WTC11 (cell line): ENCODE data around the gene MACROD2. TPM values are rescaled to one million over a fixed set of nuclear protein-coding genes. Genes with fewer than 3 reads are reported as not detected.

Experiments used
- ATAC-seq: fragments of 200-7000 bp; cut with Tn5 transposase; 2 replicates; pipeline ENCODE4 v1.10.0; 2021; ENCODE audit warnings: mild to moderate bottlenecking, moderate library complexity
- CTCF ChIA-PET: fragments of 300-600 bp; sonication (Branson Sonifier 250); formaldehyde crosslinking; loops from one replicate; lab custom pipeline; 2021; ENCODE audit warnings: antibody characterized with exemption; lab: Charles Lee
- POLR2A ChIA-PET: fragments of 350-600 bp; sonication (Branson Sonifier 250); formaldehyde crosslinking; loops from one replicate; lab custom pipeline; 2021; ENCODE audit warnings: antibody characterized with exemption; lab: Charles Lee
- DNase-seq: peaks from one replicate; pipeline ENCODE4 v3.0.0; 2021; ENCODE audit warnings: low spot score
- H3K27ac Mint-ChIP-seq: 2 replicates; pipeline ENCODE4 v1.8.0; 2021; ENCODE audit warnings: mixed read lengths
- H3K27me3 Mint-ChIP-seq: 2 replicates; pipeline ENCODE4 v1.8.0; 2021; ENCODE audit warnings: low read depth, mild to moderate bottlenecking, moderate library complexity, mixed read lengths
- H3K36me3 Mint-ChIP-seq: 2 replicates; pipeline ENCODE4 v1.8.0; 2021; ENCODE audit warnings: mixed read lengths
- H3K4me1 Mint-ChIP-seq: 2 replicates; pipeline ENCODE4 v1.8.0; 2022; ENCODE audit warnings: mixed read lengths
- H3K4me3 Mint-ChIP-seq: 2 replicates; pipeline ENCODE4 v1.8.0; 2021; ENCODE audit warnings: mild to moderate bottlenecking, moderate library complexity, mixed read lengths
- H3K9me3 Mint-ChIP-seq: 2 replicates; pipeline ENCODE4 v1.8.0; 2021; ENCODE audit warnings: mixed read lengths
- AFF4 ChIP-seq: sonication (generic); formaldehyde crosslinking; IDR thresholded peaks from 2 replicates; pipeline ENCODE4 v1.8.1; 2023; ENCODE audit warnings: mild to moderate bottlenecking, missing genetic modification reagents, borderline replicate concordance
- ARID4B ChIP-seq: sonication (generic); formaldehyde crosslinking; IDR thresholded peaks from 2 replicates; pipeline ENCODE4 v1.8.0; 2023; ENCODE audit warnings: missing genetic modification reagents, mild to moderate bottlenecking, borderline replicate concordance
- ATF3 ChIP-seq: sonication (generic); formaldehyde crosslinking; conservative IDR thresholded peaks from 2 replicates; pipeline ENCODE4 v1.8.1; 2022; ENCODE audit warnings: mild to moderate bottlenecking, missing genetic modification reagents
- CREB1 ChIP-seq: sonication (generic); formaldehyde crosslinking; IDR thresholded peaks from 2 replicates; pipeline ENCODE4 v1.8.0; 2023; ENCODE audit warnings: mild to moderate bottlenecking, missing genetic modification reagents
- CTCF ChIP-seq: fragments of 200-600 bp; IDR thresholded peaks from 2 replicates; pipeline ENCODE4 v1.8.0; 2022; ENCODE audit warnings: antibody characterized with exemption
- ELF4 ChIP-seq: sonication (generic); formaldehyde crosslinking; IDR thresholded peaks from 2 replicates; pipeline ENCODE4 v1.8.1; 2022; ENCODE audit warnings: low read depth, mild to moderate bottlenecking, moderate library complexity, missing genetic modification reagents
- ERG ChIP-seq: fragments of 250-450 bp; sonication (Bioruptor Pico); IDR thresholded peaks from 2 replicates; pipeline ENCODE4 v1.8.0; 2021; ENCODE audit warnings: mild to moderate bottlenecking
- ESRRA ChIP-seq: sonication (generic); formaldehyde crosslinking; IDR thresholded peaks from 2 replicates; pipeline ENCODE4 v1.8.1; 2022; ENCODE audit warnings: mild to moderate bottlenecking, missing genetic modification reagents, borderline replicate concordance
- FOXP4 ChIP-seq: sonication (generic); formaldehyde crosslinking; IDR thresholded peaks from 2 replicates; pipeline ENCODE4 v1.8.0; 2022; ENCODE audit warnings: mild to moderate bottlenecking, missing genetic modification reagents
- GTF2I ChIP-seq: fragments of 250-450 bp; sonication (Bioruptor Pico); conservative IDR thresholded peaks from 2 replicates; pipeline ENCODE4 v1.4.0; 2021; ENCODE audit warnings: mild to moderate bottlenecking
- HMGA2 ChIP-seq: fragments of 250-450 bp; sonication (Bioruptor Pico); IDR thresholded peaks from 2 replicates; pipeline ENCODE4 v1.4.0; 2021; ENCODE audit warnings: mild to moderate bottlenecking, moderate library complexity
- NR3C1 ChIP-seq: sonication (generic); formaldehyde crosslinking; conservative IDR thresholded peaks from 2 replicates; pipeline ENCODE4 v1.8.1; 2023; ENCODE audit warnings: low read depth, mild to moderate bottlenecking, missing genetic modification reagents
- PRRX2 ChIP-seq: fragments of 250-450 bp; sonication (Bioruptor Pico); IDR thresholded peaks from 2 replicates; pipeline ENCODE4 v1.8.0; 2021; ENCODE audit warnings: mild to moderate bottlenecking
- ZNF121 ChIP-seq: sonication (generic); formaldehyde crosslinking; IDR thresholded peaks from 2 replicates; pipeline ENCODE4 v1.8.0; 2023; ENCODE audit warnings: missing genetic modification reagents
- ZNF423 ChIP-seq: fragments of 250-450 bp; sonication (Bioruptor Pico); IDR thresholded peaks from 2 replicates; pipeline ENCODE4 v2.1.2; 2022; ENCODE audit warnings: mild to moderate bottlenecking, moderate library complexity
- ZNF512 ChIP-seq: sonication (generic); formaldehyde crosslinking; IDR thresholded peaks from 2 replicates; pipeline ENCODE4 v1.8.1; 2022; ENCODE audit warnings: missing genetic modification reagents, borderline replicate concordance
- ZNF671 ChIP-seq: fragments of 250-450 bp; sonication (Bioruptor Pico); IDR thresholded peaks from 2 replicates; pipeline ENCODE4 v1.8.0; 2021; ENCODE audit warnings: mild to moderate bottlenecking
- total RNA-seq: library from RNA; stranded (reverse); gene quantifications from 3 replicates; pipeline ENCODE4 v1.2.3, GENCODE V29; 2021

The MACROD2 gene
- total RNA-seq, 1 experiment from 2014 or later, result 4.1 TPM

- Mint-ChIP-seq H3K9me3 (peaks cover 32% of the 10 kb centered on the region), H3K27me3 (no peaks in the 10 kb centered on the region), H3K36me3 (peaks cover 2% of the 10 kb centered on the region), H3K4me1 (peaks cover 12% of the 10 kb centered on the region), H3K4me3 (no peak overlapping the region), H3K27ac (no peak overlapping the region)
- ATAC-seq, result peak; percentile 91
- CTCF ChIA-PET, result interaction anchor here (0.6 to 2.5 kb wide), 10 partner anchors 9 to 279 kb away, joined by 3 to 12 read pairs (median 3); no protein-coding TSS in a partner anchor
- POLR2A ChIA-PET, result no interaction called here
- TF ChIP-seq ERG (CRISPR knock-in tag) (no peak), CTCF (peak; percentile 58; the same call in 1 of the 2 replicates), PRRX2 (CRISPR knock-in tag) (no peak), FOXP4 (CRISPR knock-in tag) (no peak)
- DNase-seq, result peak; percentile 62
Observed at GRCh38 chr20:15699431-15700146, 1704.3 kb downstream of the MACROD2 start.

GRCh38 chr20:15700147-15700765 is 1704.9 kb downstream of the MACROD2 start:
- Mint-ChIP-seq H3K4me1 (peaks cover 12% of the 10 kb centered on the region), H3K36me3 (peaks cover 2% of the 10 kb centered on the region; the same call in 1 of the 2 replicates), H3K27me3 (no peaks in the 10 kb centered on the region), H3K4me3 (no peak overlapping the region), H3K9me3 (peaks cover 26% of the 10 kb centered on the region), H3K27ac (no peak overlapping the region)
- ATAC-seq, result peak; percentile 66
- peak; percentile 14 for DNase-seq
- POLR2A ChIA-PET, result no interaction called here
- CTCF ChIA-PET, result interaction anchor here (0.6 to 2.5 kb wide), 7 partner anchors 8 to 241 kb away, joined by 3 to 12 read pairs (median 3); no protein-coding TSS in a partner anchor
- TF ChIP-seq AFF4 (CRISPR knock-in tag), result no peak
- TF ChIP-seq CREB1 (CRISPR knock-in tag), result no peak
- no peak for TF ChIP-seq ESRRA
- TF ChIP-seq ZNF671 (CRISPR knock-in tag), result no peak
- no peak for TF ChIP-seq ARID4B (CRISPR knock-in tag)
- no peak for TF ChIP-seq ZNF423 (CRISPR knock-in tag)
- no peak for TF ChIP-seq ATF3 (CRISPR knock-in tag)
- TF ChIP-seq NR3C1 (CRISPR knock-in tag), result no peak
- TF ChIP-seq ZNF512 (CRISPR knock-in tag), result no peak
- no peak for TF ChIP-seq HMGA2 (CRISPR knock-in tag)
- TF ChIP-seq ZNF121 (CRISPR knock-in tag), result no peak
- no peak for TF ChIP-seq ELF4 (CRISPR knock-in tag)
- TF ChIP-seq GTF2I (CRISPR knock-in tag), result no peak
